ENCODE results near the gene ACOXL.
"Not testable (repeated sequence)": the region's sequence is repeated elsewhere in the genome, so short reads cannot be mapped to it uniquely, and the experiment has no call there.

ACOXL gene

DNA sequence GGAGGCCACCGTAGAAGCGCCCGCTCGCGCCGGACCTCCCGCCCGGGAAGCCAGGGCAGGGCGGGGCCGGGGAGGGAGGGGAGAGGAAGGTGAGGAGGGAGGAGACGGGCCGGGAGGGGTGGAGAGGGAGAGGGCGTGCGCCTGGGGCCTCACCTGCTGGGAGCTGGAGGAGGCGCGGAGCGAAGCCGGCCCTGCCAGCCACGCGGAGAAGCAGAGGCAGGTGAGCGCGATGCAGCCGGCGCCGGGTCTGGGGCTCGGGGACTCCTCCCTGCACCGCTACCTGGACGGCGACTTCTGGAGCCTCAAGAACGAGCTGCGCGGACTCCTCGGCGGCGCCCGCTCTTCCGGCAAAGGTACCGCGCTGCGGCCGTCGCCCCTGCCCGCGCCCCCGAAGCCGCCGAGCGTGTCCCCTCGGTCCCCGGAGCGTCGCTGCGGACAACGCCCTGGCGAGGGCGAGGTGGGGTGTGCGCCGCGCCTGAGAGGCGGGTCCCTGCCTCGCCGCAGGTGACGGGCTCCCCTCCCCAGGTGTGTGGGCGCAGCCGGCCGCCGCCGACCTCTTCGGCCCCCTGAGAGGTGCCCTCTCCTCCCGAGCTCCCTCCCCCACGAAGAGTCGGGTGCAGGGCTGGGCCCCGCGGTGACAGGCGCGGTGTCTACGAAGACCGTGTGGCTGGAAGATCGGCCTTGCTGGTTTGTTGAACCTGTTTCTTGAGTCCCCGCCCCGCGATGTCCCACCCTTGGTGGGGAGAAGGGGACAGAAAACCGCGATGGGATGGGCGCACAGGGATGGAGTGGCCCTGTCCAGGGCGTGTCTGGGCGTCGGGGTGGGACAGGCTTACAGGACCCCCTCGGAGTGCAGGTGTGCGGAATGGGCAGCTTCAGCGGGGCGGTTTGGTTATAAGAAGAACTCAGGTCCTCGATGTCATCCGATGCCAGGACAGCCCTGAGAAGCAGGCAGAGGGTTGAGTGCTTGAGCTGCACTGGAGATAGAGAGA, at the start of gene ACOXL:
ACOXL (plus strand) TSS at position 152 of the 992 bp plus-strand sequence. CDS start 35,817 bp downstream, outside the sequence.
- no peak for DNase-seq

DNA sequence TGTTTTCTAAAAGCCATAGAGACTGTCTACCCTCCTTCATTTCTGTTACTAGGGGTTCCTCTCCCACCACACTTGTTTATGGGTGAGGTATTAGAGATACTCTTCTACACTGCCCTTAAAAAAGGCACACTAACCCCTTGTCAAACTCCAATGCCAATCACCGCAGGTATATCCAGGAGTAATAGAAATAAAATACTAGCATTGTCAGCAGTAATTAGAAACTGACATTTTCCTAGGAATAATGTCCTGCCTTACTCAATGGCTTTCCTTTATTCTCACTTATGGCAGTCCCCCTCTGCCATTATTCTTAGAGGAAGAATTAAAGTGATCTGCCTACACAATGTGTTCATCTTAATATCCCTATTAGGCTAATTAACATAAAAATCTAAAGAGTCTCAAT, 49.5 kb upstream of the ACOXL start:
- DNase-seq = no peak

GRCh38 chr2:110687775-110688484, 44.4 kb upstream of the ACOXL start:
- DNase-seq = not testable (repeated sequence)

GRCh38 chr2:110688594-110689091, 43.7 kb upstream of the ACOXL start:
- DNase-seq = no peak

DNA sequence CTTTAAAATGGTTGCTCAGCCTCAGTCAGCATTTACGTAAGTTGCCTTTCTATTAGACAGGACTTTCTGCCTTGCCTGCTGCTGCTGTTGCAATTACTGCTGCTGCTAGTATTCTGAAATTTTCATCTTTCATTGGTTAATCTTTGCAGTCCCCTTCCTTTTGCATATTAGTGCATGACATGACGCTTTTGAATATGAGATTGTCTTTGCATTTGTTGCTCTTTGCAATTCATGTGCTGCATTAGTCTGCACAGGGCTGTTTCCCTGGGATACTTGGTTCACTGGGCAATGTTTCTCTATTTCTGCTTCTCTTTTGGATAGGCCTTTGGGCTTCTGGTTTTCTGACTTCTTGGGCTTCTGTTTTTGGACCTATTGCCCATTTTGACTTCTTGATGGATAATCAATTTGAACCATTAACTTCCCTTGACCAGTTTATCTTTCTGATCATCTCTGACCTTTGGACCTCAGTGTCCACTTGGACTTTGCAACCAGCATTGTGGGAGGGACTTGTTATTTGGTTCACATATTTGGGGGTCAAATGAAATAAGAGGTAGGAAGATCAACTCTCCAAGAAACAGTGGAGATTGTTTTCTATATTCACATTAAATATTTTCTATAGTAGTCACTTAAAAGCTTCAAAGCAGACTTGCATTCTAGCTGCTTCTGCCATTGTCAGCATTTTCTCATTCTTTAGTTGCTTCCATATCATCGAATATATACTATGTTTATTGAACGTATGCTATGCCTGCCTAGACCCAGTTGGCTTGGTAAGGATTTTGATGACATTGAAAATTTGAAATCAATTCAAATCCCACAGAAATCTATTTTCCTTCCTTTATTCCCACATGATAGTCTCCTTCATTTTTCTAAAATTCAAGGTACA, 42.0 kb upstream of the ACOXL start:
- no peak for DNase-seq

DNA sequence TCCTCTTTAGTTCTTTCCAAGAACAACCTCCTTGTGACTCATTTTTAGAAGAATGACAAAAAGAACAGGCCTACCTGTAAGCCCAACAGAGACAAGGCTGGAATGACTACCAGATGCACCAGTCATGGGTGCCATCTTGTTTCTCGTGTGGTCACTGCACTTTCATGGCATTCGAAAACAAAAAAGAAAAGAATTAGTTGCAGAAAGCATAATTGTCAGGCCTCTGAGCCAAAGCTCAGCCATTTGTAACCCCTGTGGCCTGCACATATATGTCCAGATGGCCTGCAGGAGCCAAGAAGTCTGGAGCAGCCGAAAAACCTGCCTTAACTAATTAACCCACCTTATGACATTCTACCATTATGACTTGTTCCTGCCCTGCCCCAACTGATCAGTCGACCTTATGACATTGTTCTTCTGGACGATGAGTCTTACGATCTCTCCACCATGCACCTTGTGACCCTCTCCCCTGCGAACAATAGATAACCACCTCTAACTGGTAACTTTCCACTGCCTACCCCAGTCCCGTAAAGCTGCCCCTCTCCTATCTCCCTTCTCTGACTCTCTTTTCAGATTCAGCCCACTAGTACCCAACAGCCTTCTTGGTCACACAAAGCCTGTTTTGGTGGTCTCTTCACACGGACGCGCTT, 40.6 kb upstream of the ACOXL start:
- DNase-seq = no peak

- not testable (repeated sequence) for DNase-seq
Observed at GRCh38 chr2:110695146-110695898, 37.1 kb upstream of the ACOXL start.

GRCh38 chr2:110698253-110698652, 34.1 kb upstream of the ACOXL start:
- not testable (repeated sequence) for DNase-seq

DNA sequence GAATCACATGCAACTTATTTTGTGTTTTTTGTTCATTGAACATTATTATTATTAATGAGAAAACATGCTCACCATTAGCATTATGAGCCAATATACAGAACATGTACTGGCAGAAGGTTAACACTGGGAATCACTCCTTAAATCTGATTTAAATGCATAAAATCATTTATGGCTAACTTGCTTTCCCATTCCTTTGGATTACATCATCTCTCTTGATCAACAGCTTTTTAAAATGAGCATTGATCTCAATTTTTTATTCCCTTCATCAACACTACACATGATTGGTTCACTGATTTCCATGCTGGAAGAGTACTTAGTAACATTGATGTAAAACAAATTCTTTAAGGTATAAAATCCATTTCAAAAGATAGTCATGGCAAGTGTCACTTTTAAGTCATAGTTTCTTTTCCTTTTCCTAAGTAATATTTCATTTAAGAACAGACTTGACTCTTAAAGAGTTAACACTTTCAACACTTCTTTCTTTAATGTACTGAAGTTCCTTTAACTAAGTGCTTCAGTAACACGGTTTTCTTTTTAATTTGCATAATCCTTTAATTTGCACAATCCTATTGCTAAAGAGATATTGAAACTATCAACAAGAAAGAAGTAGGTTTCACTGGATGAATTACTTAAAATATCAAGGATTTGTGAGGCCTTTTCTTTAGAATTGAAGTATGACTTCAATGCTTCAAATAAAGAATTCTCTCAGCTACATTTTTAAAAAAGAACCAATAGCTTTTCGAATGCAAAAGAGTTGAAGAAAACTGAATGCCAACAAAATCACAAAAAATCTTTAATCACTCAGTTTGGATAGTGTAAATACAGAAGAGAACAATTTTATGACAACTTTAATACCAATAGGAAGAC, 29.6 kb upstream of the ACOXL start:
- no peak for DNase-seq

DNA sequence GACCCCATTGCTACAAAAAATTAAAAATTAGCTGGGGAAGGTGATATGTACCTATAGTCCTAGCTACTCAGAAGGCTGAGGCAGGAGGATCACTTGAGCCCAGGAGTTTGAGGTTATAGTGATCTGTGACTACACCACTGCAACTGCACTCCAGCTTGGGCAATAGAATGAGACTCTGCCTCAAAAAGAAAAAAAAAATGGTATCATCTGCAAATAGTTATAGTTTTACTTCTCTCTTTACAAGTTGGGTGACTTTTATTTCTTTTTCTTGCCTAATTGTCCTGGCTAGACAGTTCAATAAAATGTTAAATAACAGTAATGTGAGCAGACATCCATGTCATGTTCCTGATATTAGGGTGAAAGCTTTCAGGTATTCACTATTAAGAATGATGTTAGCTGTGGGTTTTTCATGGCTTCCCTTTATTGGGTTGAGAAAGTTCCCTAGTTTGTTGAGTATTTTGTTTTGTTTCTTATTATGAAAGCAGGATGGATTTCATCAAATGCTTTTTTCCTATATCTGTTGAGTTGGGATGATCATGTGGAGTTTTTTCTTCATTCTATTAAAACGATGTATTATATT, 24.9 kb upstream of the ACOXL start:
- no peak for DNase-seq

- DNase-seq = no peak
Observed at GRCh38 chr2:110708455-110708854, 23.9 kb upstream of the ACOXL start.

- DNase-seq = no peak
Observed at GRCh38 chr2:110712737-110713136, 19.6 kb upstream of the ACOXL start.

- no peak for DNase-seq
Observed at GRCh38 chr2:110713513-110714362, 18.6 kb upstream of the ACOXL start.

- DNase-seq = no peak
Observed at GRCh38 chr2:110714452-110715224, 17.7 kb upstream of the ACOXL start.

GRCh38 chr2:110716959-110717645, 15.3 kb upstream of the ACOXL start:
- no peak for DNase-seq

GRCh38 chr2:110717734-110718133, 14.6 kb upstream of the ACOXL start:
- no peak for DNase-seq

DNA sequence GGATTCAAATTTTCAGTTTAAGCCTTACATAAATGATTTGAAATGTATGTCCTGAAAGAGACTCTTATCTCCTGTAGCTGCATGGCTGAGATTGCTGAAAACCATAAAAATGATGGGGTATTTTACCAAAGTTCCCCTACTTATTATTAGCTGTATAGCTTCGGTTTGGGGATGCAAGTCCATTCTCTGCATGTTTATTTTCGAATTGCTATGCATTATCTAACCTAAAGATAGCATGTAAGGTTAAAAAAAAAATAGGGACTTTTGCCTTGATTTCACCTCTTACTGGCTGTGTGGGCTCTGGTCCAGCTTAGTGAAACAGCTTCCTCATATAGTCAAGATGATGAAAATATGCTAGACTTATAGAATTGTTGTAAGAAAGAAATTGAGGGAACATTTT, 14.0 kb upstream of the ACOXL start:
- no peak for DNase-seq
